DND-41 (cell line): ENCODE measurements around the gene ACTA2.

Experiments
- EZH2 ChIP-seq: IDR thresholded peaks from 3 replicates; pipeline ENCODE4 v1.6.1; 2012; ENCODE audit warnings: borderline replicate concordance, low read depth, mild to moderate bottlenecking, moderate library complexity, low read length, inconsistent platforms; ENCODE audit not compliant: severe bottlenecking
- TF ChIP-seq, protein P1 (sequence below): IDR thresholded peaks from 2 replicates; pipeline ENCODE4 v1.5.1; 2012; ENCODE audit warnings: borderline replicate concordance, low read length, moderate library complexity, mild to moderate bottlenecking; ENCODE audit not compliant: poor library complexity, severe bottlenecking; ENCODE audit errors: extremely low read depth

DNA sequence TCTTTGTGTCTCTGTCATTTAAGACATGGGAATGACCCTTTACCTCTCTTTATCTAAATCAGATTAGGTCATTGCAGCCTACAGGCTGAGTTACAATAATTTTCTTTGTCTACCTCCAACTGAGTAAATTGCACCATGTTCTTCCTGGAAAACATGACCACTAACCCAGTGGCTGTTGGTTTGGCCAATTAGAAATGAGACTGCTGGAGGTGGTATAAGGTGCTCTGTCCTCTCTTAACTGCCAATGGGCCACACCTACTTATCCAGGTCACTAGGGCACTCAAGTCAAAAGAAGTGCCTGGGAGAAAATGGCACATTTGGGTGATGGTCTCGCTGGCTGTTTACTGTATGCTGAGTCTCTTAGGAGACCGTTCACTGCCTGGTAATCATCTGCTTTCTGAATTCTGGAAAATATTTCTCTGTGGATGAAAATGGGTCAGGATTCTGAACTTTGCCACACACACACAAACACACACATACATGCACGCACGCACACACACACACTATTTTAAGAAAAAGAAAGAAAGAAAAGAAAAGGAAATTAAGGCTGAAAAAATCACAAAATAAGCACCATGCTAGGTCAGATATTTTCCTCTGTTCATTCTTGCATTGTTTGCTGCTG, 56.1 kb downstream of the ACTA2 start:
- TF ChIP-seq, protein P1, sequence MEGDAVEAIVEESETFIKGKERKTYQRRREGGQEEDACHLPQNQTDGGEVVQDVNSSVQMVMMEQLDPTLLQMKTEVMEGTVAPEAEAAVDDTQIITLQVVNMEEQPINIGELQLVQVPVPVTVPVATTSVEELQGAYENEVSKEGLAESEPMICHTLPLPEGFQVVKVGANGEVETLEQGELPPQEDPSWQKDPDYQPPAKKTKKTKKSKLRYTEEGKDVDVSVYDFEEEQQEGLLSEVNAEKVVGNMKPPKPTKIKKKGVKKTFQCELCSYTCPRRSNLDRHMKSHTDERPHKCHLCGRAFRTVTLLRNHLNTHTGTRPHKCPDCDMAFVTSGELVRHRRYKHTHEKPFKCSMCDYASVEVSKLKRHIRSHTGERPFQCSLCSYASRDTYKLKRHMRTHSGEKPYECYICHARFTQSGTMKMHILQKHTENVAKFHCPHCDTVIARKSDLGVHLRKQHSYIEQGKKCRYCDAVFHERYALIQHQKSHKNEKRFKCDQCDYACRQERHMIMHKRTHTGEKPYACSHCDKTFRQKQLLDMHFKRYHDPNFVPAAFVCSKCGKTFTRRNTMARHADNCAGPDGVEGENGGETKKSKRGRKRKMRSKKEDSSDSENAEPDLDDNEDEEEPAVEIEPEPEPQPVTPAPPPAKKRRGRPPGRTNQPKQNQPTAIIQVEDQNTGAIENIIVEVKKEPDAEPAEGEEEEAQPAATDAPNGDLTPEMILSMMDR: no peak
- no peak for TF ChIP-seq EZH2
